Activated CD8-positive, alpha-beta memory T cell treated with anti-CD3 and anti-CD28 coated beads, Interleukin-2, amount 50 U/mL, for 4 hours (primary cell): ENCODE results near the gene PWWP2B.

Experiments used
- DNase-seq: peaks from one replicate; pipeline ENCODE4 v3.0.0-alpha.2; 2020

The PWWP2B gene

GRCh38 chr10:132449811-132450181 is 52.8 kb downstream of the PWWP2B start:
- DNase-seq: no peak

- DNase-seq: no peak
Observed at GRCh38 chr10:132450466-132450824, 53.4 kb downstream of the PWWP2B start.

GRCh38 chr10:132450825-132451505 is 54.0 kb downstream of the PWWP2B start:
- DNase-seq: no peak

- DNase-seq: no peak
Observed at GRCh38 chr10:132451506-132452215, 54.7 kb downstream of the PWWP2B start.

- peak; percentile 60 for DNase-seq
Observed at GRCh38 chr10:132452216-132452650, 55.2 kb downstream of the PWWP2B start.

GRCh38 chr10:132452651-132453469 is 55.9 kb downstream of the PWWP2B start:
- DNase-seq: peak; percentile 91

GRCh38 chr10:132453470-132453861 is 56.5 kb downstream of the PWWP2B start:
- no peak for DNase-seq

GRCh38 chr10:132454296-132455198 is 57.5 kb downstream of the PWWP2B start:
- DNase-seq: no peak

GRCh38 chr10:132455441-132455971 is 58.5 kb downstream of the PWWP2B start:
- no peak for DNase-seq

- DNase-seq: no peak
Observed at GRCh38 chr10:132455986-132456847, 59.2 kb downstream of the PWWP2B start.

GRCh38 chr10:132456881-132457280 is 59.9 kb downstream of the PWWP2B start:
- no peak for DNase-seq

- DNase-seq: no peak
Observed at GRCh38 chr10:132457328-132458070, 60.5 kb downstream of the PWWP2B start.

GRCh38 chr10:132458071-132458585 is 61.1 kb downstream of the PWWP2B start:
- no peak for DNase-seq

GRCh38 chr10:132458586-132459300 is 61.7 kb downstream of the PWWP2B start:
- peak; percentile 78 for DNase-seq

GRCh38 chr10:132459301-132460003 is 62.5 kb downstream of the PWWP2B start:
- peak; percentile 16 for DNase-seq

- no peak for DNase-seq
Observed at GRCh38 chr10:132460071-132460470, 63.1 kb downstream of the PWWP2B start.

- no peak for DNase-seq
Observed at GRCh38 chr10:132460691-132461090, 63.7 kb downstream of the PWWP2B start.

GRCh38 chr10:132461103-132461682 is 64.2 kb downstream of the PWWP2B start:
- DNase-seq: no peak
